ENCODE measurements around the gene COX5A.

- TF ChIP-seq, protein P1, sequence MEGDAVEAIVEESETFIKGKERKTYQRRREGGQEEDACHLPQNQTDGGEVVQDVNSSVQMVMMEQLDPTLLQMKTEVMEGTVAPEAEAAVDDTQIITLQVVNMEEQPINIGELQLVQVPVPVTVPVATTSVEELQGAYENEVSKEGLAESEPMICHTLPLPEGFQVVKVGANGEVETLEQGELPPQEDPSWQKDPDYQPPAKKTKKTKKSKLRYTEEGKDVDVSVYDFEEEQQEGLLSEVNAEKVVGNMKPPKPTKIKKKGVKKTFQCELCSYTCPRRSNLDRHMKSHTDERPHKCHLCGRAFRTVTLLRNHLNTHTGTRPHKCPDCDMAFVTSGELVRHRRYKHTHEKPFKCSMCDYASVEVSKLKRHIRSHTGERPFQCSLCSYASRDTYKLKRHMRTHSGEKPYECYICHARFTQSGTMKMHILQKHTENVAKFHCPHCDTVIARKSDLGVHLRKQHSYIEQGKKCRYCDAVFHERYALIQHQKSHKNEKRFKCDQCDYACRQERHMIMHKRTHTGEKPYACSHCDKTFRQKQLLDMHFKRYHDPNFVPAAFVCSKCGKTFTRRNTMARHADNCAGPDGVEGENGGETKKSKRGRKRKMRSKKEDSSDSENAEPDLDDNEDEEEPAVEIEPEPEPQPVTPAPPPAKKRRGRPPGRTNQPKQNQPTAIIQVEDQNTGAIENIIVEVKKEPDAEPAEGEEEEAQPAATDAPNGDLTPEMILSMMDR (IDR thresholded peaks at IDR 0.05 in 8 of 11, conservative IDR thresholded peaks at IDR 0.05 in 3 of 11): no peak
- TF ChIP-seq POLR2AphosphoS5 (IDR thresholded peaks at IDR 0.05) (no peak), POLR2A (IDR thresholded peaks at IDR 0.05) (no peak)
Measured at GRCh38 chr15:74951006-74951405, 13.1 kb upstream of the COX5A start.

Measured in spleen (tissue), 7 donors.